Neural progenitor cell (in vitro differentiated cells): ENCODE data around the gene ECEL1. TPM values are rescaled to one million over a fixed set of nuclear protein-coding genes. Genes with fewer than 3 reads are reported as not detected.

Source experiments
- DNase-seq: peaks from one replicate; pipeline ENCODE4 v3.0.0-alpha.2; 2016; ENCODE audit warnings: low spot score
- H2AFZ ChIP-seq: fragments of 200-600 bp; sonication (generic); replicated peaks from 2 replicates; pipeline ENCODE4 v1.6.1; 2016; ENCODE audit warnings: antibody characterized with exemption
- H3F3A ChIP-seq: fragments of 200-600 bp; sonication (generic); 2 replicates; pipeline ENCODE4 v1.6.1; 2016; ENCODE audit warnings: antibody characterized with exemption, low read depth
- H3K27ac ChIP-seq: fragments of 200-600 bp; sonication (generic); 2 replicates; pipeline ENCODE4 v1.5.1; 2016; ENCODE audit warnings: mild to moderate bottlenecking
- H3K27me3 ChIP-seq: fragments of 200-600 bp; sonication (generic); 2 replicates; pipeline ENCODE4 v1.6.1; 2016; ENCODE audit warnings: mild to moderate bottlenecking, moderate library complexity
- H3K36me3 ChIP-seq: fragments of 200-600 bp; sonication (generic); 2 replicates; pipeline ENCODE4 v1.5.1; 2016
- H3K4me1 ChIP-seq: fragments of 200-600 bp; sonication (generic); 2 replicates; pipeline ENCODE4 v1.6.1; 2016; ENCODE audit warnings: mixed run types
- H3K4me2 ChIP-seq: fragments of 200-600 bp; sonication (generic); 2 replicates; pipeline ENCODE4 v1.6.1; 2016
- H3K4me3 ChIP-seq: fragments of 200-600 bp; sonication (generic); 2 replicates; pipeline ENCODE4 v1.5.1; 2016
- H3K79me2 ChIP-seq: fragments of 200-600 bp; sonication (generic); 2 replicates; pipeline ENCODE4 v1.6.1; 2016; ENCODE audit warnings: low read depth
- H3K9ac ChIP-seq: fragments of 200-600 bp; sonication (generic); 2 replicates; pipeline ENCODE4 v1.6.1; 2016
- H3K9me3 ChIP-seq: fragments of 200-600 bp; sonication (generic); 2 replicates; pipeline ENCODE4 v1.5.1; 2016; ENCODE audit warnings: low read depth
- H4K20me1 ChIP-seq: fragments of 200-600 bp; sonication (generic); 2 replicates; pipeline ENCODE4 v1.6.1; 2016; ENCODE audit warnings: low read depth
- H3K27ac Mint-ChIP-seq: 3 replicates; pipeline ENCODE4 v1.8.0; 2021; ENCODE audit warnings: mixed read lengths
- H3K27me3 Mint-ChIP-seq: 2 replicates; pipeline ENCODE4 v1.8.0; 2022; ENCODE audit warnings: low read depth, mild to moderate bottlenecking, inconsistent platforms, moderate library complexity, mixed read lengths; ENCODE audit not compliant: insufficient read depth
- H3K36me3 Mint-ChIP-seq: 3 replicates; pipeline ENCODE4 v1.8.0; 2021; ENCODE audit warnings: mixed read lengths
- H3K4me1 Mint-ChIP-seq: 3 replicates; pipeline ENCODE4 v1.8.0; 2021; ENCODE audit warnings: mixed read lengths
- H3K4me3 Mint-ChIP-seq: 3 replicates; pipeline ENCODE4 v1.8.0; 2021; ENCODE audit warnings: mild to moderate bottlenecking, moderate library complexity, mixed read lengths
- H3K9me3 Mint-ChIP-seq: 3 replicates; pipeline ENCODE4 v1.8.0; 2020; ENCODE audit warnings: mixed read lengths
- CTCF ChIP-seq: fragments of 200-600 bp; sonication (generic); IDR thresholded peaks from 2 replicates; pipeline ENCODE4 v1.5.1; 2017; ENCODE audit warnings: antibody characterized with exemption, mild to moderate bottlenecking
- EZH2 ChIP-seq: fragments of 200-600 bp; sonication (generic); IDR thresholded peaks from 2 replicates; pipeline ENCODE4 v1.6.1; 2017; ENCODE audit warnings: antibody characterized with exemption, mild to moderate bottlenecking, moderate library complexity
- EZH2phosphoT487 ChIP-seq: fragments of 200-600 bp; sonication (generic); IDR thresholded peaks from 2 replicates; pipeline ENCODE4 v1.6.1; 2017; ENCODE audit warnings: antibody characterized with exemption
- total RNA-seq: library from RNA; depleted of rRNA; stranded (reverse); fragments of >200 nt; gene quantifications from 2 replicates; pipeline ENCODE4 v1.2.3, GENCODE V29; 2015; ENCODE audit warnings: low replicate concordance

Gene ECEL1
- total RNA-seq, 1 donor from 2014 or later: 0.84 TPM

- peaks cover 16% of the 10 kb centered on the region for H3K4me1 ChIP-seq
- no peak for DNase-seq
- H3K79me2 ChIP-seq: no peaks in the 10 kb centered on the region
- TF ChIP-seq EZH2phosphoT487 (no peak), EZH2 (no peak), CTCF (no peak)
- H3K9ac ChIP-seq: no peak overlapping the region
- peaks cover 4% of the 10 kb centered on the region for H3K27me3 ChIP-seq
- H3K27ac ChIP-seq: no peak overlapping the region
- H3K4me3 ChIP-seq: no peak overlapping the region
- Mint-ChIP-seq H3K9me3 (no peaks in the 10 kb centered on the region), H3K4me3 (peak overlapping the region; percentile 10), H3K27ac (no peak overlapping the region), H3K4me1 (peaks cover 18% of the 10 kb centered on the region), H3K36me3 (no peaks in the 10 kb centered on the region), H3K27me3 (peaks cover 10% of the 10 kb centered on the region)
- H2AFZ ChIP-seq: no peak overlapping the region
- H3F3A ChIP-seq: peaks cover 2% of the 10 kb centered on the region
- no peaks in the 10 kb centered on the region for H3K36me3 ChIP-seq
- no peaks in the 10 kb centered on the region for H3K9me3 ChIP-seq
- H4K20me1 ChIP-seq: no peaks in the 10 kb centered on the region
- H3K4me2 ChIP-seq: no peak overlapping the region
Measured at GRCh38 chr2:232530626-232531260, 43.1 kb upstream of the ECEL1 start.

- Histone ChIP-seq H3K9ac (no peak overlapping the region), H3K27ac (no peak overlapping the region), H3K4me1 (peaks cover 22% of the 10 kb centered on the region), H3K4me3 (no peak overlapping the region), H4K20me1 (no peaks in the 10 kb centered on the region), H3F3A (peaks cover 2% of the 10 kb centered on the region), H3K27me3 (peaks cover 11% of the 10 kb centered on the region), H2AFZ (no peak overlapping the region), H3K9me3 (no peaks in the 10 kb centered on the region), H3K36me3 (no peaks in the 10 kb centered on the region), H3K4me2 (no peak overlapping the region), H3K79me2 (no peaks in the 10 kb centered on the region)
- DNase-seq: no peak
- H3K27ac Mint-ChIP-seq: no peak overlapping the region
- no peak overlapping the region for H3K4me3 Mint-ChIP-seq
- TF ChIP-seq CTCF (no peak), EZH2 (no peak), EZH2phosphoT487 (no peak)
- H3K27me3 Mint-ChIP-seq: peaks cover 12% of the 10 kb centered on the region
- H3K4me1 Mint-ChIP-seq: peaks cover 16% of the 10 kb centered on the region
- no peaks in the 10 kb centered on the region for H3K9me3 Mint-ChIP-seq
- H3K36me3 Mint-ChIP-seq: no peaks in the 10 kb centered on the region
Measured at GRCh38 chr2:232529806-232530547, 42.3 kb upstream of the ECEL1 start.

- no peaks in the 10 kb centered on the region for H3K79me2 ChIP-seq
- peaks cover 16% of the 10 kb centered on the region for H3K27me3 Mint-ChIP-seq
- no peak overlapping the region for H3K27ac ChIP-seq
- H3F3A ChIP-seq: peaks cover 2% of the 10 kb centered on the region
- H4K20me1 ChIP-seq: no peaks in the 10 kb centered on the region
- H3K9me3 ChIP-seq: no peaks in the 10 kb centered on the region
- no peak overlapping the region for H3K4me2 ChIP-seq
- H3K4me1 ChIP-seq: peaks cover 15% of the 10 kb centered on the region
- H3K27me3 ChIP-seq: peaks cover 22% of the 10 kb centered on the region
- no peaks in the 10 kb centered on the region for H3K36me3 Mint-ChIP-seq
- H3K4me3 Mint-ChIP-seq: no peak overlapping the region
- H3K4me3 ChIP-seq: no peak overlapping the region
- no peak overlapping the region for H3K9ac ChIP-seq
- H3K36me3 ChIP-seq: no peaks in the 10 kb centered on the region
- peaks cover 11% of the 10 kb centered on the region for H3K4me1 Mint-ChIP-seq
- H3K9me3 Mint-ChIP-seq: no peaks in the 10 kb centered on the region
- DNase-seq: no peak
- TF ChIP-seq EZH2phosphoT487 (no peak), CTCF (no peak), EZH2 (no peak)
- H2AFZ ChIP-seq: no peak overlapping the region
- H3K27ac Mint-ChIP-seq: peak overlapping the region; percentile 37
Measured at GRCh38 chr2:232528746-232529460, 41.3 kb upstream of the ECEL1 start.
